K562 (cell line): ENCODE measurements around the gene YKT6. TPM values are rescaled to one million over a fixed set of nuclear protein-coding genes. Genes with fewer than 3 reads are reported as not detected.
"Not testable (repeated sequence)": the region's sequence is repeated elsewhere in the genome, so short reads cannot be mapped to it uniquely, and the experiment has no call there.

ENCODE experiments used
- ATAC-seq: fragments of 200-7000 bp; cut with Tn5 transposase; 3 replicates; pipeline ENCODE4 v1.9.1; 2020; ENCODE audit warnings: moderate library complexity
- BruUV-seq: library from RNA; stranded (reverse); fragments of 400-500 nt; replicated peaks from 2 replicates; lab custom pipeline; 2021; lab: Mats Ljungman, UMichigan
- CTCF ChIA-PET: fragments of 300-600 bp; formaldehyde crosslinking; extraction: SDS; loops from one replicate; lab custom pipeline; 2021; ENCODE audit warnings: low intra/inter-chr PET ratio; lab: Yijun Ruan, JAX
- POLR2A ChIA-PET: fragments of 300-600, 350-650 bp; sonication (Branson Sonifier 250); formaldehyde crosslinking; extraction: SDS; loops from one replicate; lab custom pipeline; 2021; ENCODE audit warnings: antibody characterized with exemption, inconsistent platforms; lab: Yijun Ruan, JAX
- DNase-seq, 4 experiments: peaks; one replicate each; pipeline versions ENCODE4 v3.0.0 to v3.0.0-alpha.2; 2011 to 2018; ENCODE audit warnings: low spot score in 3 of 4, mixed read lengths in 3 of 4; ENCODE audit errors: extremely low read depth in 1 of 4
- FAIRE-seq: peaks from 2 replicates; lab custom pipeline; 2011; peaks lifted over from hg19 to GRCh38; lab: Jason Lieb, UNC
- H2AFZ ChIP-seq: 2 replicates; pipeline ENCODE4 v1.6.0; 2011; ENCODE audit warnings: low read depth, low read length, control low read depth, inconsistent platforms
- H3K27ac ChIP-seq: fragments of 200-600 bp; 3 replicates; pipeline ENCODE4 v1.8.0; 2011; ENCODE audit warnings: low read depth, mild to moderate bottlenecking, control low read depth, inconsistent platforms, low read length, moderate library complexity, mixed read lengths; ENCODE audit errors: extremely low read depth
- H3K27me3 ChIP-seq, 2 experiments: fragments of 300-600 bp in 1 of 2; 2 replicates in 1 of 2; 3 replicates in 1 of 2; pipeline versions ENCODE4 v1.6.0 to v1.8.0; 2011; ENCODE audit warnings: inconsistent platforms in 2 of 2, low read length in 2 of 2, mild to moderate bottlenecking in 1 of 2, mixed read lengths in 1 of 2, moderate library complexity in 1 of 2; ENCODE audit not compliant: control insufficient read depth in 2 of 2, insufficient read depth in 2 of 2
- H3K36me3 ChIP-seq: fragments of 300-600 bp; 3 replicates; pipeline ENCODE4 v1.8.0; 2011; ENCODE audit warnings: mild to moderate bottlenecking, low read length, inconsistent platforms; ENCODE audit not compliant: control insufficient read depth, insufficient read depth
- H3K4me1 ChIP-seq, 2 experiments: fragments of 200-600 bp in 1 of 2; replicated peaks in 1 of 2; 2 replicates in 1 of 2; 3 replicates in 1 of 2; pipeline versions ENCODE4 v1.5.1 to v1.8.0; 2011; ENCODE audit warnings: inconsistent platforms in 2 of 2, low read length in 2 of 2, mild to moderate bottlenecking in 1 of 2, mixed read lengths in 1 of 2, moderate library complexity in 1 of 2; ENCODE audit not compliant: control insufficient read depth in 2 of 2, insufficient read depth in 2 of 2
- H3K4me2 ChIP-seq: 2 replicates; pipeline ENCODE4 v1.6.1; 2011; ENCODE audit warnings: low read length, control low read depth, inconsistent platforms, mixed read lengths; ENCODE audit not compliant: insufficient read depth
- H3K4me3 ChIP-seq: fragments of 200-600 bp; sonication (generic), shearing (Covaris generic); 2 replicates; pipeline ENCODE4 v1.5.1; 2016; ENCODE audit warnings: control low read depth, inconsistent platforms
- H3K79me2 ChIP-seq: fragments of 200-600 bp; 3 replicates; pipeline ENCODE4 v1.8.0; 2011; ENCODE audit warnings: low read length, inconsistent platforms; ENCODE audit not compliant: control insufficient read depth, insufficient read depth
- H3K9ac ChIP-seq, 2 experiments: 2 replicates each; pipeline versions ENCODE4 v1.6.0 to v1.6.1; 2011; ENCODE audit warnings: low read depth in 2 of 2, low read length in 2 of 2, control low read depth in 1 of 2, inconsistent platforms in 1 of 2, mild to moderate bottlenecking in 1 of 2, mixed read lengths in 1 of 2; ENCODE audit not compliant: insufficient read depth in 1 of 2
- H3K9me1 ChIP-seq: one replicate; pipeline ENCODE4 v1.6.0; 2011; ENCODE audit warnings: inconsistent platforms, mild to moderate bottlenecking, low read length, moderate library complexity; ENCODE audit not compliant: control insufficient read depth, insufficient read depth
- H3K9me3 ChIP-seq: replicated peaks from 2 replicates; pipeline ENCODE4 v1.5.1; 2011; ENCODE audit warnings: low read depth, low read length, inconsistent platforms; ENCODE audit not compliant: control insufficient read depth, insufficient read depth
- H4K20me1 ChIP-seq: replicated peaks from 2 replicates; pipeline ENCODE4 v1.6.1; 2011; ENCODE audit warnings: low read length, inconsistent platforms, mixed read lengths; ENCODE audit not compliant: control insufficient read depth, insufficient read depth
- NCOA2 ChIP-seq, 2 experiments: fragments of 450-650 bp; IDR thresholded peaks; 2 replicates each; pipeline ENCODE4 v1.6.1; 2018; ENCODE audit warnings: mild to moderate bottlenecking in 2 of 2, moderate library complexity in 1 of 2; ENCODE audit not compliant: partially characterized antibody in 2 of 2
- WGBS: fragments of 100-300 bp; shearing (Covaris generic); methylation state at CpG from one replicate; pipeline ENCODE4 v1.1.6; 2016; ENCODE audit warnings: low coverage, mixed read lengths; ENCODE audit not compliant: insufficient coverage; ENCODE audit errors: missing lambda C conversion rate; 5-methylcytosine and 5-hydroxymethylcytosine counted together
- in situ Hi-C: fragments of 300-500 bp; cut with MboI; formaldehyde crosslinking; loops from 4 replicates; pipeline ENCODE4 v1.15.0; 2018; ENCODE audit warnings: inconsistent platforms, mixed read lengths
- intact Hi-C: fragments of 100-400 bp; cut with micrococcal nuclease; formaldehyde crosslinking; loops from 2 replicates; pipeline ENCODE4 v1.14.2; 2022
- polyA plus RNA-seq, 8 experiments: library from polyadenylated mRNA; depleted of rRNA in 4 of 8; stranded (reverse) in 5 of 8; unstranded in 3 of 8; fragments of >200 nt; fragmentation: Nextera tagmentation in 2 of 8; fragmentation: Illumina TruSeq in 1 of 8; extraction: Ambion mirVana in 2 of 8; extraction: Trizol in 1 of 8; gene quantifications; 2 replicates each; pipeline versions ENCODE4 v1.2.1 to v1.2.3, GENCODE V29; 2011 to 2014; ENCODE audit warnings: inconsistent platforms in 1 of 8, missing spikeins in 1 of 8
- total RNA-seq, 7 experiments: library from RNA; depleted of rRNA in 6 of 7; stranded (reverse); fragments of >200 nt in 6 of 7; fragmentation: Illumina TruSeq in 2 of 7; extraction: Trizol in 2 of 7; gene quantifications; 2 replicates each; pipeline versions ENCODE4 v1.2.1 to v1.2.3, GENCODE V29; 2011 to 2021; ENCODE audit warnings: low replicate concordance in 1 of 7

The YKT6 gene
- total and polyA plus RNA-seq, 9 of the 15 experiments (the other 6 are each of a cell fraction or from before 2014, with no cell fraction given) = 1.6 to 90.6 (median 75.1) TPM

DNA sequence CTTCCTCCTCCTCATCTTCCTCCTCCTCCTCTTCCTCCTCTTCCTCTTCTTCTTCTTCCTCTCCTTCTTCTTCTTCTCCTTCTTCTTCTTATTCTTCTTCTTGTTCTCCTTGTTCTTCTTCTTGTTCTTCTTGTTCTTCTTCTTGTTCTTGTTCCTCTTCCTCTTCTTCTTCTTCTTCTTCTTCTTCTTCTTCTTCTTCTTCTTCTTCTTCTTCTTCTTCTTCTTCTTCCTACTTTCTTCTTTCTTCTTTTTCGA lies 26.2 kb upstream of the YKT6 start:
- H3K9me3 ChIP-seq, H4K20me1 ChIP-seq, CTCF ChIA-PET, H3K4me2 ChIP-seq, H3K79me2 ChIP-seq, in situ Hi-C loops, POLR2A ChIA-PET, ATAC-seq, H3K9ac ChIP-seq, BruUV-seq, intact Hi-C loops, H2AFZ ChIP-seq, FAIRE-seq, H3K36me3 ChIP-seq, H3K9me1 ChIP-seq, H3K27ac ChIP-seq, H3K4me1 ChIP-seq, DNase-seq, H3K4me3 ChIP-seq: not testable (repeated sequence)
- WGBS = 0% methylated on average over 1 of the region's 1 CpG
- peaks cover 32 to 38% of the 10 kb centered on the region in 2 experiments for H3K27me3 ChIP-seq

DNA sequence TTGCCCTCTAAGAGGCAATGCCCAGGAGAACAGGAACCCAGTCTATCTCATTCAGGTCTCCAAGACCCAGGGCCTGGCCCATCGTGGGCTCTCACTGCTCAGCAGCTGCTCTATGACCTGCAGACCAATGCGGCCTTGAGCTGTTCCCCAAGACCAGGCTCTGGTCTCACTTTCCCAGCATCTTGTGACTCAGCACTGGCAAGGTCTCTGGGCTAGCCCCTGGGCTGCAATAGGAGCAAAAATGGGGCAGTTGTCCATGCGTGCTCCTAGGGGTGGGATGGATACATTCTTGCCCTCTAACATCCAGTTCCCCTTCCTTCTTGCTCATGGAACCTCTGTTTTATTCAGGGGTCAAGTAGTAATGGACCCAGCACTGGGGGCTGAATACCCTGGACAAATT lies 25.0 kb upstream of the YKT6 start:
- no peak for TF ChIP-seq NCOA2 (IDR thresholded peaks at IDR 0.05; ENCODE audit: partially characterized antibody in 2 of 2)
- 0% methylated on average over 3 of the region's 3 CpGs for WGBS
- Histone ChIP-seq H4K20me1 (no peaks in the 10 kb centered on the region), H3K27me3 (peaks cover 29 to 38% of the 10 kb centered on the region in 2 experiments), H3K9me1 (no peaks in the 10 kb centered on the region), H3K9me3 (no peaks in the 10 kb centered on the region), H3K4me3 (no peak overlapping the region), H3K27ac (no peak overlapping the region), H3K4me2 (no peak overlapping the region), H3K9ac (no peak overlapping the region), H3K36me3 (no peaks in the 10 kb centered on the region), H3K79me2 (no peaks in the 10 kb centered on the region), H3K4me1 (no peaks in the 10 kb centered on the region), H2AFZ (no peak overlapping the region)
- ChIA-PET POLR2A (interaction anchor here (0.7 kb wide), 1 partner anchor 58 kb away, joined by 4 read pairs; no protein-coding TSS in a partner anchor), CTCF (no interaction called here)
- intact Hi-C loops (no loop called here), in situ Hi-C loops (no loop called here)
- no TSS peak for BruUV-seq
- ATAC-seq (no peak), DNase-seq (no peak), FAIRE-seq (no peak)
